KMS-11 (cell line): ENCODE measurements around the gene CDK1.

ENCODE experiments used
- H2AFZ ChIP-seq: fragments of 200-600 bp; sonication (generic); 2 replicates; pipeline ENCODE4 v1.6.1; 2016; ENCODE audit warnings: antibody characterized with exemption, mixed run types, low read depth
- H3K27ac ChIP-seq: fragments of 200-600 bp; sonication (generic); 2 replicates; pipeline ENCODE4 v1.6.1; 2016; ENCODE audit warnings: mild to moderate bottlenecking, mixed run types
- H3K27me3 ChIP-seq: fragments of 200-600 bp; sonication (generic); 2 replicates; pipeline ENCODE4 v1.6.1; 2017; ENCODE audit warnings: mild to moderate bottlenecking, low read depth, mixed run types, moderate library complexity; ENCODE audit not compliant: insufficient read depth
- H3K36me3 ChIP-seq: fragments of 200-600 bp; sonication (generic); 2 replicates; pipeline ENCODE4 v1.6.1; 2017; ENCODE audit warnings: mild to moderate bottlenecking, mixed run types; ENCODE audit not compliant: insufficient read depth
- H3K4me1 ChIP-seq: fragments of 200-600 bp; sonication (generic); 2 replicates; pipeline ENCODE4 v1.6.1; 2016; ENCODE audit warnings: mild to moderate bottlenecking, low read depth, mixed run types; ENCODE audit not compliant: poor library complexity, severe bottlenecking
- H3K4me2 ChIP-seq: fragments of 200-600 bp; sonication (generic); 2 replicates; pipeline ENCODE4 v1.7.0; 2016; ENCODE audit warnings: mild to moderate bottlenecking, mixed run types
- H3K4me3 ChIP-seq: fragments of 200-600 bp; sonication (generic); IDR thresholded peaks from 2 replicates; pipeline ENCODE4 v1.6.1; 2017; ENCODE audit warnings: low read depth, low read length, mixed read lengths; ENCODE audit not compliant: insufficient read depth
- H3K79me2 ChIP-seq: fragments of 200-600 bp; sonication (generic); 2 replicates; pipeline ENCODE4 v1.6.1; 2016; ENCODE audit warnings: low read depth, mixed run types; ENCODE audit not compliant: insufficient read depth
- H3K9ac ChIP-seq: fragments of 200-600 bp; sonication (generic); 2 replicates; pipeline ENCODE4 v1.6.1; 2016; ENCODE audit warnings: mild to moderate bottlenecking, mixed run types
- H4K20me1 ChIP-seq: fragments of 200-600 bp; sonication (generic); 2 replicates; pipeline ENCODE4 v1.6.1; 2016; ENCODE audit warnings: mild to moderate bottlenecking, mixed run types; ENCODE audit not compliant: insufficient read depth
- CTCF ChIP-seq: fragments of 200-600 bp; sonication (generic); conservative IDR thresholded peaks from 2 replicates; pipeline ENCODE4 v1.6.1; 2017; ENCODE audit warnings: low read depth, mild to moderate bottlenecking, antibody characterized with exemption, low read length, moderate library complexity, mixed read lengths

Gene CDK1

DNA sequence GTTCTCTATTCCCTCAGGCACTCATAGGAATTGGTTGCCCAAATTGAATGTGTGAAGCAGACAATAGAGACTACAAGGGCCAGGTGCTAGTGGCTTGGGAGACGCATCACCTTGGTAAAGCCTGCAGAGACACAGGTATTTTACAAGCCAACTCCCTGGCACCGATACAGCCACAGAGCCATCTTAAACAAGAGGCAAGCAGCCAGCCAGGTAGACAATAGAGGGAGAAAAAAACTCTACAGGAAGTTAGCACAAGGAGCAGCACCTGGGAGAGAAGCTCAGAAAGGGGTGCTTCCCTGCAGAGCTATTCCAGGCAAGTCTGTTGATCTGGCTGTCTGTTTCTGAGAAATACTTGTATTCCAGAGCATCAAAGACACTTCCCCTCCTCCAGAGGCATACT, 43.0 kb upstream of the CDK1 start:
- H3K79me2 ChIP-seq = no peaks in the 10 kb centered on the region
- H3K4me3 ChIP-seq = no peak overlapping the region
- no peak overlapping the region for H2AFZ ChIP-seq
- no peak overlapping the region for H3K9ac ChIP-seq
- no peaks in the 10 kb centered on the region for H3K36me3 ChIP-seq
- peaks cover 22% of the 10 kb centered on the region for H3K4me1 ChIP-seq
- no peaks in the 10 kb centered on the region for H4K20me1 ChIP-seq
- peaks cover 33% of the 10 kb centered on the region for H3K27me3 ChIP-seq
- H3K27ac ChIP-seq = no peak overlapping the region
- H3K4me2 ChIP-seq = no peak overlapping the region
- TF ChIP-seq CTCF = no peak

DNA sequence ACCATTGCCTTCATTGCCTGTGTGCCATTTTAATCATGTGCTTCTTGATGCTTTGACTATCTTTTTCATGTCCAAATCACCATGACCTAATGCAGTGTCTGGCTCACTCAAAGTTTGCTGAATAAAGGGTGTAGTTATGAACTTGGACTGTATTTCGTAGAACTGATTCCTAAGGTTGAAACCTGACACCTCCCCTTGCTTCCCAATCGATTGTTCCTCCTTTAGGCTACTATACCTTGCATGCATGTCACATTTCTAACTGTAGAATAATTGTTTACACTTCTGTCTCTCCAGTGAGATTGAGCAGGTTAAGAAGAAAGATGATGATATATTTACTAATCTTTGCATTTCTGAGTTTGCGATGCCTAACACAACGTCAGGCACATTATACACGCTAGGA, 41.0 kb upstream of the CDK1 start:
- H3K9ac ChIP-seq = no peak overlapping the region
- H2AFZ ChIP-seq = no peak overlapping the region
- H3K36me3 ChIP-seq = no peaks in the 10 kb centered on the region
- H3K27ac ChIP-seq = no peak overlapping the region
- TF ChIP-seq CTCF = no peak
- H3K4me2 ChIP-seq = no peak overlapping the region
- no peak overlapping the region for H3K4me3 ChIP-seq
- no peaks in the 10 kb centered on the region for H4K20me1 ChIP-seq
- H3K27me3 ChIP-seq = peaks cover 23% of the 10 kb centered on the region; the same call in 1 of the 2 replicates
- peaks cover 4% of the 10 kb centered on the region for H3K4me1 ChIP-seq
- no peaks in the 10 kb centered on the region for H3K79me2 ChIP-seq

GRCh38 chr10:60739558-60739957, 38.7 kb upstream of the CDK1 start:
- H3K27ac ChIP-seq = no peak overlapping the region
- H3K36me3 ChIP-seq = no peaks in the 10 kb centered on the region
- no peak overlapping the region for H3K4me3 ChIP-seq
- no peak overlapping the region for H3K9ac ChIP-seq
- H3K27me3 ChIP-seq = peaks cover 2% of the 10 kb centered on the region; the same call in 1 of the 2 replicates
- H3K4me2 ChIP-seq = no peak overlapping the region
- no peaks in the 10 kb centered on the region for H3K79me2 ChIP-seq
- no peak overlapping the region for H2AFZ ChIP-seq
- TF ChIP-seq CTCF = no peak
- H4K20me1 ChIP-seq = no peaks in the 10 kb centered on the region
- no peaks in the 10 kb centered on the region for H3K4me1 ChIP-seq

DNA sequence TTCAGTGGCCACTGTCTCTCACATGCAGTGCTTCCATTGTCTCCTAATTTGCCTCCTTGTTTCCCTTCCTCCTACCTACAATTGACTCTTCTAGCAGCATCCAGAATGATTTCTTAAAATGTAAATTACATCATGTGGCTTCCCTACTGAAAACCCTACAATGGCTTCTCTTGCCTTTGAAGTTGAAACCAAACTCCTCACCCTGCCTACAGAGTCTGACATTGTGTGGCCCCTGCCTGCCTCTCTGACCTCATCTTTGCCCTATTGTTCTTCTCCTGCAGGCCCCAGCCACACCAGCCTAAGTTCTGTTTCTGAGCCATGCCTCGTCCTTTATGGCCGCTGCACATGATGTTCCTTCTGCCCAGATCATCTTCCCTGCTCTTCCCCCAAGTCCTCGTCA, 35.8 kb upstream of the CDK1 start:
- Histone ChIP-seq H3K9ac (no peak overlapping the region), H3K27ac (no peak overlapping the region), H3K79me2 (no peaks in the 10 kb centered on the region), H3K4me1 (no peaks in the 10 kb centered on the region), H3K36me3 (no peaks in the 10 kb centered on the region), H3K4me2 (no peak overlapping the region), H3K27me3 (no peaks in the 10 kb centered on the region), H4K20me1 (no peaks in the 10 kb centered on the region), H3K4me3 (no peak overlapping the region), H2AFZ (no peak overlapping the region)
- TF ChIP-seq CTCF = no peak
